ENCODE results near the gene ZNF354C. TPM values are rescaled to one million over a fixed set of nuclear protein-coding genes. Genes with fewer than 3 reads are reported as not detected.
A peak's percentile ranks its signal among the peaks of the same experiment; 100 is the strongest.

Gene ZNF354C
- polyA plus RNA-seq, 3 donors = 0.25 to 0.48 (median 0.31) TPM

DNA sequence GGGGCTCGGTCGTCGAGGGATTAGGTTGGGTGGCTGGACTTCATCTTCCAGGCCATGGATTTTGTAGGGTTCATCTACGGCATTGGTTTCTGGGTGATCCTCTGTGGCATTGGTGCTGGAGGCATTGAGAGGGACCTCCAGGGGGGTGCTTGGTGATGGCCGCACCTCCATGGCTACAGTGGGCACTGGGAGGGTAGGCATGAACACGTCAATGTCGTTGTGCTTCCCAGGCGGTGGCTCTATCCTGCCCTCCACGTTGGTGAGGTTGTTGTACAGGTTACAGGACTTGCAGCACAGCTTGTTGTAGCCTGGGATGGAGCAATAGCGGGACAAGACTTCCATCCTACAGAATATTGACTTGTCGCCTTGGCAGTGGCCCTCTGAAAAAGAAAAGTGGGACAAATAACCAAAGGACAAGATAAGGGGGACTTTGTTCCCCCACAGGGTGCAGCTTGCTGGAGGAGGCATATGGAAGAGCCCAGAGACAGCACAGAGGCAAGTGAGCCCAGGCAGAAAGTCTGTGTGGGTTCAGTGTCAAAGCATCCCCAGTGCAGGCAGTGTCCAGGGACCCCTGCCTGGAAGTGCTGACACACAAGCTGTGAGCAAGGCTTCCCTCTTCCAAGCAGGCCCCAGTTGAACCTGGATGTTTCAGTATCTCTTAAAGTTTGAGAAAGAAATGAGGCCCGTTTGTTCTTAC is 53.9 kb downstream of the ZNF354C start:
- TF ChIP-seq, protein P1, sequence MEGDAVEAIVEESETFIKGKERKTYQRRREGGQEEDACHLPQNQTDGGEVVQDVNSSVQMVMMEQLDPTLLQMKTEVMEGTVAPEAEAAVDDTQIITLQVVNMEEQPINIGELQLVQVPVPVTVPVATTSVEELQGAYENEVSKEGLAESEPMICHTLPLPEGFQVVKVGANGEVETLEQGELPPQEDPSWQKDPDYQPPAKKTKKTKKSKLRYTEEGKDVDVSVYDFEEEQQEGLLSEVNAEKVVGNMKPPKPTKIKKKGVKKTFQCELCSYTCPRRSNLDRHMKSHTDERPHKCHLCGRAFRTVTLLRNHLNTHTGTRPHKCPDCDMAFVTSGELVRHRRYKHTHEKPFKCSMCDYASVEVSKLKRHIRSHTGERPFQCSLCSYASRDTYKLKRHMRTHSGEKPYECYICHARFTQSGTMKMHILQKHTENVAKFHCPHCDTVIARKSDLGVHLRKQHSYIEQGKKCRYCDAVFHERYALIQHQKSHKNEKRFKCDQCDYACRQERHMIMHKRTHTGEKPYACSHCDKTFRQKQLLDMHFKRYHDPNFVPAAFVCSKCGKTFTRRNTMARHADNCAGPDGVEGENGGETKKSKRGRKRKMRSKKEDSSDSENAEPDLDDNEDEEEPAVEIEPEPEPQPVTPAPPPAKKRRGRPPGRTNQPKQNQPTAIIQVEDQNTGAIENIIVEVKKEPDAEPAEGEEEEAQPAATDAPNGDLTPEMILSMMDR (IDR thresholded peaks at IDR 0.05) = no peak
- Histone ChIP-seq H3K79me2 (ENCODE audit: insufficient read depth, low read length) (no peaks in the 10 kb centered on the region), H3K4me3 (replicated peaks in 1 of 3; ENCODE audit: low read depth in 2 of 3, low read length in 3 of 3) (no peak overlapping the region), H3K4me1 (ENCODE audit: control insufficient read depth in 1 of 2, insufficient read depth in 2 of 2, low read length in 2 of 2) (no peaks in the 10 kb centered on the region), H2AFZ (ENCODE audit: insufficient read depth, low read depth, low read length, poor library complexity, severe bottlenecking) (no peak overlapping the region), H3K27ac (ENCODE audit: low read depth in 1 of 2, low read length in 2 of 2) (no peak overlapping the region), H3K9me3 (replicated peaks in 1 of 2; ENCODE audit: control insufficient read depth in 1 of 2, insufficient read depth in 1 of 2, low read length in 2 of 2) (peaks cover 79 to 90% of the 10 kb centered on the region in 2 donors), H3K36me3 (replicated peaks in 1 of 2; ENCODE audit: control insufficient read depth in 1 of 2, insufficient read depth in 2 of 2, low read length in 2 of 2) (no peaks in the 10 kb centered on the region), H3K9ac (ENCODE audit: insufficient read depth, low read length, poor library complexity, severe bottlenecking) (no peak overlapping the region), H3K4me2 (replicated peaks; ENCODE audit: extremely low read depth, low read length, poor library complexity, severe bottlenecking) (no peak overlapping the region), H3K27me3 (ENCODE audit: control insufficient read depth in 2 of 2, insufficient read depth in 2 of 2, low read length in 2 of 2) (no peaks in the 10 kb centered on the region), H4K20me1 (ENCODE audit: insufficient read depth, low read length) (no peaks in the 10 kb centered on the region)
- H3K4me3 Mint-ChIP-seq = no peak overlapping the region
- peak in 1 of 3 donors; percentile 0 for DNase-seq
- H3K9me3 Mint-ChIP-seq = peaks cover 41 to 89% (median 77%) of the 10 kb centered on the region in 7 donors
- no peak overlapping the region for H3K27ac Mint-ChIP-seq
- peaks cover 0 to 2% (median 2%) of the 10 kb centered on the region in 3 donors for H3K27me3 Mint-ChIP-seq (ENCODE audit: low read depth in 3 of 3)
- WGBS (ENCODE audit: insufficient coverage) = 95% methylated on average over 8 of the region's 12 CpGs
- no peaks in the 10 kb centered on the region for H3K4me1 Mint-ChIP-seq
- H3K36me3 Mint-ChIP-seq = no peaks in the 10 kb centered on the region
- intact Hi-C loops (cut with micrococcal nuclease) = no loop called here

DNA sequence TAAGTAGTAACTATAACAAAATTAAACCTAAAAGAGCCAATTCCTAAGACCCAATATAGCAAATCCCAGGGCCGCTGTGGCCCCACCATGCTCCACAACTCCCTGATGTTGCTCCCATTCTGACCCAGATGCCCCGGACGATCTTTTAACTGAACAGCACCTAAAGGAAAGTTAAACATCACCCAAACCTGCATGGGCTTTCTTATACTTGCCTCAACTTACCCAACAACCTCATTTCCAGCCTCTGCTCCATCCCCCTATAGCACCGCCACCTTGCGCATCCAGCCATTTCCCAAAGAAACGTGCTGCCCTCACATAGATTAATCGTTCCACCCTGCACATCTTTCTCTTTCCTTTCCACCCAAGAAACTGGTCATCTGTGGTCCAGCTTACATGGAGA is 54.6 kb downstream of the ZNF354C start:
- Histone ChIP-seq H3K27me3 (ENCODE audit: control insufficient read depth in 2 of 2, insufficient read depth in 2 of 2, low read length in 2 of 2) (no peaks in the 10 kb centered on the region), H3K4me3 (replicated peaks in 1 of 3; ENCODE audit: low read depth in 2 of 3, low read length in 3 of 3) (no peak overlapping the region), H3K79me2 (ENCODE audit: insufficient read depth, low read length) (no peaks in the 10 kb centered on the region), H3K36me3 (replicated peaks in 1 of 2; ENCODE audit: control insufficient read depth in 1 of 2, insufficient read depth in 2 of 2, low read length in 2 of 2) (no peaks in the 10 kb centered on the region), H4K20me1 (ENCODE audit: insufficient read depth, low read length) (no peaks in the 10 kb centered on the region), H3K4me2 (replicated peaks; ENCODE audit: extremely low read depth, low read length, poor library complexity, severe bottlenecking) (no peak overlapping the region), H3K27ac (ENCODE audit: low read depth in 1 of 2, low read length in 2 of 2) (no peak overlapping the region), H3K9me3 (replicated peaks in 1 of 2; ENCODE audit: control insufficient read depth in 1 of 2, insufficient read depth in 1 of 2, low read length in 2 of 2) (peaks cover 86 to 92% of the 10 kb centered on the region in 2 donors), H3K4me1 (ENCODE audit: control insufficient read depth in 1 of 2, insufficient read depth in 2 of 2, low read length in 2 of 2) (no peaks in the 10 kb centered on the region), H3K9ac (ENCODE audit: insufficient read depth, low read length, poor library complexity, severe bottlenecking) (no peak overlapping the region), H2AFZ (ENCODE audit: insufficient read depth, low read depth, low read length, poor library complexity, severe bottlenecking) (no peak overlapping the region)
- H3K4me1 Mint-ChIP-seq = no peaks in the 10 kb centered on the region
- intact Hi-C loops (cut with micrococcal nuclease) = no loop called here
- H3K36me3 Mint-ChIP-seq = no peaks in the 10 kb centered on the region
- no peak for DNase-seq
- H3K4me3 Mint-ChIP-seq = no peak overlapping the region
- no peak overlapping the region for H3K27ac Mint-ChIP-seq
- peaks cover 0 to 2% (median 2%) of the 10 kb centered on the region in 3 donors for H3K27me3 Mint-ChIP-seq (ENCODE audit: low read depth in 3 of 3)
- 97% methylated on average over 7 of the region's 7 CpGs for WGBS (ENCODE audit: insufficient coverage)
- TF ChIP-seq, protein P1 (IDR thresholded peaks at IDR 0.05) = no peak
- peaks cover 47 to 89% (median 78%) of the 10 kb centered on the region in 7 donors for H3K9me3 Mint-ChIP-seq

All from CD14-positive monocyte (primary cell).